SK-N-MC (cell line): Measurements from ENCODE around the gene MRM1.

ENCODE experiments used
- EZH2 ChIP-seq: fragments of 200-600 bp; sonication (generic); IDR thresholded peaks from one replicate; pipeline ENCODE4 v1.6.1; 2017; ENCODE audit warnings: antibody characterized with exemption
- POLR2AphosphoS5 ChIP-seq: IDR thresholded peaks from 2 replicates; pipeline ENCODE4 v1.6.1; 2012; ENCODE audit warnings: mild to moderate bottlenecking, low read depth, low read length, borderline replicate concordance

DNA sequence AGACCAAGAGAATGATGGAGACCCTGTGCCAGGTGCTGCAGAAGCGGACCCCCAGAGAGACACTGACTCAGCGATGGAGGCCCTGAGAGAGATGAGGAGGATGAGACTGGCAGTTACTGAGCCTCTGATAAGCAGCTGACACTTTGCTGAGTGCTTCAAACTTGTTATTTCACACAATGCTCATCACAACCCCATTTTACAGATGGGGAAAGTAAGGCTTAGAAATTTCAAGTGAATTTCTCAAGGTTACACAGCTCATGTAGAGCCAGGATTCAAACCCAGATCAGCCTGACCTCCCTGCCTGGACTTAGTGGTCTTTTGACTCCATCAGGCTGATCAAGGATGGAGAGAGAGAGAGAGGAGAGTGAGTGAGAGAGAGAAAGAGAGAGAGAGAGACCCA lies 27.2 kb downstream of the MRM1 start:
- no peak for TF ChIP-seq EZH2
- TF ChIP-seq POLR2AphosphoS5, result no peak
